BE2C (cell line): Measurements from ENCODE around the gene DENND6A.

Experiments
- DNase-seq: peaks from one replicate; pipeline ENCODE4 v3.0.0-alpha.2; 2020
- H3K27me3 ChIP-seq: fragments of 250-450 bp; sonication (Bioruptor Pico); 2 replicates; pipeline ENCODE4 v1.5.1; 2020; ENCODE audit warnings: mild to moderate bottlenecking
- H3K36me3 ChIP-seq: fragments of 250-450 bp; sonication (Bioruptor Pico); 2 replicates; pipeline ENCODE4 v1.5.1; 2020; ENCODE audit warnings: mild to moderate bottlenecking
- H3K4me1 ChIP-seq: fragments of 250-450 bp; sonication (Bioruptor Pico); 2 replicates; pipeline ENCODE4 v1.5.1; 2020
- H3K4me3 ChIP-seq: 2 replicates; pipeline ENCODE4 v1.5.1; 2011; ENCODE audit warnings: low read depth, low read length
- H3K9me3 ChIP-seq: fragments of 250-450 bp; sonication (Bioruptor Pico); 2 replicates; pipeline ENCODE4 v1.5.1; 2020
- TF ChIP-seq, protein P1 (sequence below): IDR thresholded peaks from 2 replicates; pipeline ENCODE4 v1.5.1; 2012; ENCODE audit warnings: mild to moderate bottlenecking, low read depth, low read length

Gene DENND6A

DNA sequence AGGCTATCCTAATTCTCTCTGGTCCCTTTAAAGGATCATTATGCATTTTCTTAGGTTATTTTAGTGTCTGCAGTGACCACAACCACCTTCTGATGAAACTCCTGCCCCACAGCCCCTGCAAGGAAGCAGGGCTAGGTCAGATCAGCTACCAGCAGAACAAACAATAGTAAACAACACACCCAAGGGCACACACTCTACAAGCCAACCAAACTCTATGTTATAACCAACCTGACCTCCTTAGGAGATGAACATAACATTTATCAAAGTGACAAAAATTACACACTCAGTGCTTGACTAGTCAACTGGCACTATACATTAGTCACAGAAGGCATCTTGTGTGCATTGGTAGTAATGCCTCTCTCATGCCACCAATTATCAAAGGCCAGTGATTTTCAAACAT, 17.3 kb downstream of the DENND6A start:
- no peaks in the 10 kb centered on the region for H3K36me3 ChIP-seq

DNA sequence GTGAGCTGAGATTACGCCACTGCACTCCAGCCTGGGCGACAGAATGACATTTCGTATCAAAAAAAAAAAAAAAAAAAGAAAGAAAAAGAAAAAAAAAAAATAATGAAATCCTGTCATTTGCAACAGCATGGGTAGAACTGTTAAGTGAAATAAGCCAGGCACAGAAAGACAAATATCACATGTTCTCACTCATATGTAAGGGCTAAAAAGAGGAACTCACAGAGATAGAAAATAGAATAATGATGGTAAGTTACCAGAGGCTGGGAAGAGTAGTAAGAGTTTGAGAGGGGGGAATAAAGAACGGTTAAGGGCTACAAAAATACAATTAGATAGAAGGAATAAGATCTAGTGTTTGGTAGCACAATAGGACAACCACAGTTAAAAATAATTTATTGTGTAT, 19.7 kb downstream of the DENND6A start:
- H3K36me3 ChIP-seq, result no peaks in the 10 kb centered on the region
- TF ChIP-seq, protein P1, sequence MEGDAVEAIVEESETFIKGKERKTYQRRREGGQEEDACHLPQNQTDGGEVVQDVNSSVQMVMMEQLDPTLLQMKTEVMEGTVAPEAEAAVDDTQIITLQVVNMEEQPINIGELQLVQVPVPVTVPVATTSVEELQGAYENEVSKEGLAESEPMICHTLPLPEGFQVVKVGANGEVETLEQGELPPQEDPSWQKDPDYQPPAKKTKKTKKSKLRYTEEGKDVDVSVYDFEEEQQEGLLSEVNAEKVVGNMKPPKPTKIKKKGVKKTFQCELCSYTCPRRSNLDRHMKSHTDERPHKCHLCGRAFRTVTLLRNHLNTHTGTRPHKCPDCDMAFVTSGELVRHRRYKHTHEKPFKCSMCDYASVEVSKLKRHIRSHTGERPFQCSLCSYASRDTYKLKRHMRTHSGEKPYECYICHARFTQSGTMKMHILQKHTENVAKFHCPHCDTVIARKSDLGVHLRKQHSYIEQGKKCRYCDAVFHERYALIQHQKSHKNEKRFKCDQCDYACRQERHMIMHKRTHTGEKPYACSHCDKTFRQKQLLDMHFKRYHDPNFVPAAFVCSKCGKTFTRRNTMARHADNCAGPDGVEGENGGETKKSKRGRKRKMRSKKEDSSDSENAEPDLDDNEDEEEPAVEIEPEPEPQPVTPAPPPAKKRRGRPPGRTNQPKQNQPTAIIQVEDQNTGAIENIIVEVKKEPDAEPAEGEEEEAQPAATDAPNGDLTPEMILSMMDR, result no peak
- H3K9me3 ChIP-seq, result no peaks in the 10 kb centered on the region
- H3K27me3 ChIP-seq, result no peaks in the 10 kb centered on the region
- no peaks in the 10 kb centered on the region for H3K4me1 ChIP-seq
- DNase-seq, result no peak
- H3K4me3 ChIP-seq, result no peak overlapping the region

More for the DNA sequence above, 17.3 kb downstream of the DENND6A start:
- TF ChIP-seq, protein P1, result no peak
- no peak for DNase-seq
- no peaks in the 10 kb centered on the region for H3K27me3 ChIP-seq
- no peaks in the 10 kb centered on the region for H3K9me3 ChIP-seq
- no peaks in the 10 kb centered on the region for H3K4me1 ChIP-seq
- H3K4me3 ChIP-seq, result no peak overlapping the region

DNA sequence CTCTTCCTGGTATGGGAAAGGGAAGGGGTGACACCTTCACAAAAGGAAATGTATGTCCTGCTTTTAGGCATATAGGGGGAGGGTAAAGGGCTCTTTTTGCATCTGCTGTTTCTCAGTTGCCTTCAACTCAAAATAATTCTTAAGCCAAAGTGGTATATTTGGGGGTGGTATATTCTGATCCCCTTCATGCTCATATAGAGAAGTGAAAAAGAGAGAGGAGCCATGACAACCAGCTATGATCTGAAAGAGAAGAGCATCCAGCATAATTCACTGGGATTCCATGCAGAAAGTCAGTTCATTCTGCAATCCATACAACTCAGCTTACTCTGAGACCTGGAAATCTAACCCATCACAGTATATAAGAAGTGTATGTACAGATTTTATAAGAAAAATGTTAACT, 22.3 kb downstream of the DENND6A start:
- H3K4me3 ChIP-seq, result no peak overlapping the region
- DNase-seq, result no peak
- H3K4me1 ChIP-seq, result no peaks in the 10 kb centered on the region
- no peaks in the 10 kb centered on the region for H3K9me3 ChIP-seq
- H3K36me3 ChIP-seq, result no peaks in the 10 kb centered on the region
- TF ChIP-seq, protein P1, result no peak
- H3K27me3 ChIP-seq, result no peaks in the 10 kb centered on the region

DNA sequence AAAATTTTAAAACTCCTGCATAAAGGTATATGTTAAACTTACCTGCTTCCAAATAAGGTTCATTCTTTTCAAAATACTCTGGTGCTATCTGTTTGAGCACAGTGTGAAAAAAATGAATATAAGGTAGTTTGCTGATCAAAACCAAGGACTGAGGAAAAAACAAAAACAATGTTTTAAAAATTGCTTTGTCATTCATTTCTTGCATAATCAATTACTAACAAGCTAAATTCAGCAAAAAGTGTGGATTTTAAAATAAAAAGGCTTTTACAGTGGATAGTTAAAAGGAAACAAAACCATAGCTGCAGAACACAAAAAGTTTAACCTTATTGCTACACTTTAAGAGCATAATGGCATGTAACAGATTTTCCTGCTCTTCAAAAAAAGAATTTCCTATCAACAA, 31.5 kb downstream of the DENND6A start:
- no peaks in the 10 kb centered on the region for H3K27me3 ChIP-seq
- no peaks in the 10 kb centered on the region for H3K36me3 ChIP-seq
- no peaks in the 10 kb centered on the region for H3K4me1 ChIP-seq

DNA sequence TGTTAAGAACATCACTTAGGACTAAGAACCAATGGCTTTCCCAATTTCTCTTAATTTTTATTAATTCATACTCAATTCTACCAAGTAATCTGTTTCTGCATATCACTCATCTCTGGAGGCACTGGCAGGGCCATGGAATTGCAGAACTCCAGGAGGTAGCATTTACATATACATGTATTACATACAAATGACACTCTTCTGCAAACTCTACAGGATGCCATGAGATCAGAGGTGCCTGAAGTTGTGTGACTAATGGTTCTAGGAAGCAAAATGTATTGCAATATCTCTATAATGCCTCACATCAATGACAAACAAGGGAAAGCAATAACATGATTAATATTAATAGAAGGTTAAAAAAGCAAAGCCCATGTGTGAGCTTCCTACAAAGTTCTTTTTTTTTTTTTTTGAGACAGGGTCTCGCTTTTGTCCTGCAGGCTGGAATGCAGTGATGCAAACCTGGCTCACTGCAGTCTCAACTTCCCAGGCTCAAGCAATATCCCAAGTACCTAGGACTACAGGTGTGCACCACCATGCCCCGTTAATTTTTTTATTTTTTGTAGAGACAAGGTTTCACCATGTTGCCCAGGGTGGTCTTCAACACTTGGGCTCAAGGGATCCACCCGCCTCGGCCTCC, 33.0 kb downstream of the DENND6A start:
- TF ChIP-seq, protein P1, result no peak
- H3K27me3 ChIP-seq, result no peaks in the 10 kb centered on the region
- no peaks in the 10 kb centered on the region for H3K9me3 ChIP-seq
- no peaks in the 10 kb centered on the region for H3K4me1 ChIP-seq
- no peak overlapping the region for H3K4me3 ChIP-seq
- no peak for DNase-seq
- H3K36me3 ChIP-seq, result no peaks in the 10 kb centered on the region

More for the DNA sequence above, 31.5 kb downstream of the DENND6A start:
- Histone ChIP-seq H3K4me3 (no peak overlapping the region), H3K9me3 (no peaks in the 10 kb centered on the region)
- DNase-seq, result no peak
- TF ChIP-seq, protein P1, result no peak

DNA sequence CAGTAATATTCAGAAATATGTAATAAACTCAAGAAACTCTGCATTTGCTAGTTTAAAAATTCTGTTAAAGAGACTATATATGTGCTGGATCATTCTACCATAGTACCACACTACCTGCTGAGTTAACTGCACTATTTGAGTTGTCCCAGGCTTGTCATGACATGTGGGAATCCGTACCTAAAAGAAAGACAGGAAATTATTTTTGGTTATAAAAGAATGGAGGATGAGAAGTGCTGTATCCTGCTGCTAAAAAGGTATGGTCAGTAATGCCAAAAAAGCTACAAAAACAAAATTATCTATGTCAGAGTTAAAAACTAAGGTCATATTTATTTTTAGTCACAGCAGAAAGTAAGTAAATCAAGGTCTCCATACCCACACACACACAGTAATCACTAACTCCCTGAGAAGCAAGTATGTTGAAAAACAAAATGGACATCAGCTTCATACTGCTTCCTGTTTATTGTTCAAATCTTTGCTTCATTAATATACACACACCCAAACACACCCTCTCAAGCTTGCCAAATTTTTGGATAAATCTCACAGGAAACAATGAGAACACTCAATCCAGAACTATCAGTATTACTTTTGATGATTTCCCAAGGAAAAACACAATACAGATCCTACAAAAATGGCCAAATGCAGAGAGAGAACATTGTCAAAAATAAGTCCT, 33.7 kb downstream of the DENND6A start:
- no peak overlapping the region for H3K4me3 ChIP-seq
- H3K9me3 ChIP-seq, result no peaks in the 10 kb centered on the region
- TF ChIP-seq, protein P1, result no peak
- H3K36me3 ChIP-seq, result no peaks in the 10 kb centered on the region
- no peaks in the 10 kb centered on the region for H3K4me1 ChIP-seq
- H3K27me3 ChIP-seq, result no peaks in the 10 kb centered on the region
- no peak for DNase-seq
